GM18498 (cell line): ENCODE results near the gene ACTN2.

Experiments used
- ATAC-seq: cut with Tn5 transposase; IDR thresholded peaks from one replicate; pipeline ENCODE4 v1.9.1; 2021; ENCODE audit warnings: mild to moderate bottlenecking, moderate library complexity; ENCODE audit not compliant: unreplicated experiment

ACTN2 gene

DNA sequence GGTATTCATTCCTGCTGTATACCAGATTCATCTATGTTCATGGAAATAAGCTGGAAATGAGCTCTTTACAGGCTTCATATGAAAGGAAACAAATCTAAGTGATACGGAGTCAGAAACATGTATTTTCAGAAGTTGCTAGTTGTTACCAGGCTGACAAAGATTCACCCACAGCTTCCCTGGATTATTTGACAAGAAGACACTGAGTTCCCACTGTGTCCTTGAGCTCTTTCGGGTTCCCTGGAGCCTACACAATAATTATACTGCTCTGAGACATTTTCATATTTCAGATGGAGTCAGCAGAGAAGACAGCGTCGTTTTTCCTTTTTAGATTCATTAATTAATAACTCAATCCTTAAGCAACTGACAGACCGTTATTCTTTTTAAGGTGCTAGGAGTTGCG lies 79.5 kb downstream of the ACTN2 start:
- ATAC-seq, result no peak

DNA sequence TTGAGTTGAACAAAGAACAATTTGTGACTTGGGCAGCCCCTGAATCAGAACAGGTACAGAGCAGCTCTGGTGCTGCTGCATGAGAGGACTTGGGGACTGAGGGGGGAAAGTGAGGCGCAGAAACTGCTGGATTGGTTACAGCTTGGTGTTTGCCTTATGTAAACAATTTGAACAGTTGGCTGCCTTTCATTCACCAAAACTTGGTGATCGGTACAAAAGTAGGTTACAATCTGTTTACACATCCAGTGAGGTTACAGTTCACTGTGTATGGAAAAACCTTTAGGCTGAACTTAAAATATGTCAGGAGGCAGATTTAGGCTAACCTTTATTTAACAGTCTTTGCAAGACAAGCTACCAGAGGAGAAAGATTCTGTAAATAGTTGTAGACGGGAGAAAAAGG lies 80.2 kb downstream of the ACTN2 start:
- no peak for ATAC-seq

DNA sequence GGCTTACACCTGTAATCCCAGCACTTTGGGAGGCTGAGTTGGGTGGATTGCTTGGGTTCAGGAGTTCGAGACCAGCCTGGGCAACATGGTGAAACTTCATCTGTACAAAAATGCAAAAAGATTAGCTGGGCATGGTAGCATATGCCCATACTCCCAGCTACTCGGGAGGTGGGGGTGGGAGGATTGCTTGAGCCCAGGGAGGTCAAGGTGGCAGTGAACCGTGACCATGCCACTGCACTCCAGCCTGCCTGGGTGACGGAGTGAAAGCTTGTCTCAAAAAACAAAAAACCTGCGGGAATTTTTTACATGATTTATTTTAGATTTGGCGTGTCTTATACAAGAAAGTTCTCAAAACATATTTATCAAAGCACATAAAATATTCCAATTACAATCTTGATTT lies 81.0 kb downstream of the ACTN2 start:
- ATAC-seq, result no peak

DNA sequence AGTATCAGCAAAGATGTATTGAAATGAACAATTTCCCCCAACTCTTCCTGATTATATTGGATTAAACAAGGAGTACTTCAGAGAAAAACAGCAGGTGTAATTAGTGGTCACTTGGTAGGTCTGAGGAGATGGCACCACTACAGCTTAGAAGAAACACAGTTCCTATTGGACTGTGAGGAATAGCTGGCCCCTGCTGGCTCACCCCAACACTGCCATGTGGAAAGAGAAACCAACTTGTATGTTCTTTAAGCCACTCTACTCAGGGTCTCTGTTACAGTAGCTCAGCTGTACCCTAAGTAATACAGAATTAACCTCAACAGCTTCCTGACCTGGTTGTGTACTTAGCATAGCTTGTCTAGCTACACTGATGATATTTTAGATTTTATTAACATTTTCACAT lies 82.3 kb downstream of the ACTN2 start:
- ATAC-seq, result no peak

DNA sequence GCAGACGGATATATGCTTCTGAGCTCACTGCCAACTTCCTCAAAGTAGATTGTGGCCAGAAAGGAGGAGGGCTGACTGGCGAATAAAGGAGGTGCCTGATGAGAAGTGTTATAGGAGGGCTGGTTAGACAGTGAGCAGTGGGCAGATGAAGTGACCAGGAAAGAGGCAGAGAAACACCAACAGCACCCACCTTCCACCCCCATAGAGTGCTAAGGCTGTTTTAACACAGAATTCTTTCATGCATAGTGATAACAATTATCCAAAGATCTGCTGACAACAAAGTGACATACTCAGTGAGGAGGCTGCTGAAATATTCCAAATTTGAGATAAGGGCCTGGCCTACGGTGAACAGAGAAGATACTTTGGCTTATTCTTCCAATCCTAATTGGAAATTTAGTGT lies 87.6 kb downstream of the ACTN2 start:
- ATAC-seq, result no peak

DNA sequence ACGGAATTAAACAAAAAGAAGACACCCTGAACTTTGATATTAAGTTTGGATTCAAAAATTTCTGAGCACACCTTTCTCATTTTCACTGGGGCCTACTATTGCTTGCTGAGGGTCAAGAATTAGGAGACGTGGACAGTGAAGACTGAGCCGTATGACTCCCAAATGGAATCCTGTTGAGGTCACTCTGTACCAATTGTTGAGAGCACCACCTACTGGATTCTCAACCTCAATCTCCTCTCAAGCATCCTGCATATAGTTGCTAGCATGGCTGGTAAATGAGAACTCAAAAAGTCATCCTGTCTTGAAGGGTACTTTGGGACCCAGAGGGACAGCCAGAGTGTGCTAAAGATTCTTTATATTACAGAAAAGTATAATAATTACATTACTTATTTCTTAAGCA lies 88.6 kb downstream of the ACTN2 start:
- ATAC-seq, result no peak

DNA sequence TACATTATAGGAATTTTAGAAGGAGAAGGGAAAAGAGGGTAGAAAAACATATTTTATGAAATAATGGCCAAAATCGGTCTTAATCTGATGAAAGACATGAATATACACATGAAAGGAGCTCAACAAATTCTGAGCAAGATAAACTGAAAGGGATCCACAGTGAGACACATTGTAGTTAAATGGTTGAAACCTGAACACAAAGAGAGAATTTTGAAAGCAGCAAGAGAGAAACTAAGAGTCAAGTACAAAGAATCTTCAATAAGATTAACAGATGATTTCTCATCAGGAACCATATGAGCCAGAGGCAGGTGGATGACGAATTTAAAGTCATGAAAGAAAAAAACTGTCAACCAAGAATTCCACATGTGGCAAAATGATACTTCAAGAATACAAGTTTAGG lies 93.0 kb downstream of the ACTN2 start:
- ATAC-seq, result no peak

DNA sequence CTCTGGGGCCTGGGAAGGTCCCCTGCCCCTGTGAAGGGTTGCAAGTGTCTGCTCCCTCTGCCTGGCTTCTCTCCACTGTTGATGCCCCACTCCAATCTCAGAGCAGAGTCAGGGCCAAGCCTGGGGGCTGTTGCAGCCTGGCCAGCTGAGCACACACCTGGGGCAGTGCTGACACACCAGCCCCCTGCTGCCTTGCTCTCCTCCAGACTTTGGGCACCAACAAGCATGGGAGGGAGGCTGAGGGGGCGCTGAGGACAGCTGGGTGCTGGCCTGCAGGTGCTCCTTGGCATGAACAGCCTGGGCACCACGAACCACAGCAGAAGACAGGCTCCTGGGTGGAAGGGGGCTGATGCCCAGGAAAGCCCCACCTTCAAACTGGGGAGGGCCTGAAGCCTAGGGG lies 99.2 kb downstream of the ACTN2 start:
- no peak for ATAC-seq

DNA sequence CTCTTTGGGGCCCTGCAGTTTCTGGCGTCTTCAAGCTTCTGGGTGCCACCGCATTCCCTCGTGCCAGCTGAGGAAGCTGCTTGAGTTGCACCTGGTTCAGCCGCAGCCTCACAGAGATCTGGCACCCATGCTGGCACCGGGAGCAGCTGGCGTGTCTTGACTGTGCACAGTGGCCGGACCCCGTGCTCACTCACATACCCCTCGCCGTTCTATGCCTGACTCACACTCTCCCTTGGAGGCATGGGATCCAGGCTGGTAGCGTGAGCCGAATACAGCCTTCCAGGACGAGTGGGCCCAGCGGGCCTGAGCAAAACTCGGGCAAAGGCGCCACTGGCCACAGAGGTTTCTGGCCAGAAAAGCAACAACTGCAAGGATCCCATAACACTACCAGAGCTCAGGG lies 100.2 kb downstream of the ACTN2 start:
- ATAC-seq, result no peak

DNA sequence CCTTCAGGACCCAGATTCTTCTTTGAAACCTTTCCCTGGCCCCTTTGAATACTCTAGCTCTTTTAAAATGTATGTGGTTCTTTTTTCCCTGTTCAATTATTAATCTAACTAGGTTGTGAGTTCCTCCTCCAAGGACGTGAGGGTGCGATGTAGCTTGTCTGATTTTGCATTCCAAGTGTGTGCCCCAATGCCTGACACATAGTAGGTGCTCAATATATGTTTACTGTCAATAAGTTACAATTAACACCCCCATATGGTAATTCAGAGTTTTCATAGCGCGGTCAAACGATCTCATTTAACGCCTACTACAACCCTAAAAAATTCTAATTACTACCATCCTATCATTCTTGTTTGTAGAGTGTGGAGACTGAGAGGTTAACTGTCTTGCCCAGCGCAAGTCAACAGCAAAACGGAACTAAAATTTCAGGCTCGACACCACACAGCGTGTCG lies 108.3 kb downstream of the ACTN2 start:
- ATAC-seq, result no peak

DNA sequence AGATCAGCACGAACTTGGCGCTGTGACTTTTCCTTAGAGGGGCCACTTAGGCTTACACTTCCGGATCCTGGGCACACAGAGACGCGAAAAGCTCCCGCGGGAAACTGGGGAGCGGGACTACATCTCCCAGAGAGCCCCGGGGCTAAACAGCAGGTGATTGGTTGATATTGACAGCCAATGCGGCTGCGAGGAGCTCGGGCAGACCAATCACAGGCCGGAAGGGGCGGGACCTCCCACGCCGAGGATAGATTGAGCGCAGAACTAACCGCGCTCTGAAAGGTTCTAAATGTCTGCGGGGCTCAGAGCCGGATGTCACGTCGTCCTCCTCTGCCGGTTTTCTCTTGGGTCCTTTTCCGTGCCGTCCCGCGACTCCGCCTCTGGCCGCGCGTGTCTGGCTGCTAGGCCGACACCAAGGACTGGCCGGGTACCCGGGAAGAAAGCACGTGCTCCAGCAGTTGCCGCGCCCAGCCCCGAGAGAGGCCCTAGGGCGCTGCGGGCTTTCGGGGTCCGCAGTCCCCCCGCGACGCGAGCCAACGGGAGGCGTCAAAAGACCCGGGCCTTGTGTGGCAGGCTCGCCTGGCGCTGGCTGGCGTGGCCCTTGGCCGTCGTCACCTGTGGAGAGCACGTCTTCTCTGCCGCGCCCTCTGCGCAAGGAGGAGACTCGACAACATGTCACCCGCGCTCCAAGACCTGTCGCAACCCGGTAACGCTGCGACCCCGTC lies 108.9 kb downstream of the ACTN2 start, which contains the start of gene MTR:
Gene MTR, plus strand, starts transcription at position 258 of the 722 bp plus-strand sequence. Its CDS starts 412 bp downstream, at position 670.
- ATAC-seq, result peak; percentile 98

DNA sequence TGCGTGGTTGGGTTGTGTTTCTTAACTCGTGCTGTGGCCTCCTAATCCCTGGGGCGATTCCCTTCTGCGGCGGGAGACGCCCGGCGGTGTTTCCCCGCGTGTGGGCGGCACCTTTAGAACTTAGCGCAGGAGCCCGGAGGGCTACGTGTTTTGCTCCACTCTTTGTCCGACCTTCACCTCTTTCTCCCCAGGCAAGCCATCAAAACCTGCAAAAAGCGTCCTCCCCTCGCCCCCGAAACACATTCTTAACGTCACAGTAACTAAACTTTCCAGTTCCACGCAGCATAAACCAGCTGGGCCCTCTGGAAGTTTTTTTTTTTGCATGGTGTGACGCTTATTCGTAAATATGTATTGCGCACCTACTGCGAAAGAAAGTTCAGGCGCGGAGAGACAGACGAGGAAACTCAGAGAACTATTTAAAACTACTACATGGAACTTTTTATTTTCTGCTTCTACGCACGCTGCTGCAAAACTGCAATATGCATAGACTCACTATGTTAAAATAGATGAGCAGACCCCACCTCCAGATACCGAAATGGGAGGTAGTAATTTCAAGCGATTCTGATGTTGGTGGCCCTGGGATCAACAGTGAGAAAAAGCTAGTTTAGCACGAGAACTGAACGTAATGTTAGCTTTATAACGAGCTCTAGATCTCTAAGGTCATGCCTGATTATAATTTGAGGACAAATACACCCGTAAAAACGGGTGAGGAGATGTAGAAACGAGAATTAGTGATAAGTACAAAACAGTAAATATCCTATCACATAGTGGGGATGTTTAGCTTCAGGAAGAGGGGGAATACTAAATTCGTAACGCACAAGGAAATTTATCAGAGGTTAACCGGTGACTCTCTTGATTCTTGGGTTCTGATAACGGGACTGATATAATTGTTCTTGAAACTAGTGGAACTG lies 109.7 kb downstream of the ACTN2 start:
- peak; percentile 35 for ATAC-seq

DNA sequence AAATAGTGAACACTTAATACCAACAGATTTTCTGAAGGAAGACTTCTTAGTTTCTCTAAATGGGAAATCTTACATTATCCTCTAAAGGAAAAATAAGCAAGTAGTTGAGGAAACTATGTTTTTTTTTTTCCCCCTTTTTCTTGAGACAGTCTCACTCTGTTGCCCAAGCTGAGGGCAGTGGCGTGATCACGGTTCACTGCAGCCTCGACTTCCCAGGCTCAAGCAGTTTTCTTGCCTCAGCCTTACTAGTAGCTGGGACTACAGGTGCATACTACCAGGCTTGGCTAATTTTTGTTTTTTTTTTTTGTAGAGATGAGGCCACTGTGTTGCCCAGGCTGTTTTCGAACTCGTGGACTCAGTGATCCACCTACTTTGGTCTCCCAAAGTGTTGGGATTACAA lies 112.7 kb downstream of the ACTN2 start:
- ATAC-seq, result no peak

DNA sequence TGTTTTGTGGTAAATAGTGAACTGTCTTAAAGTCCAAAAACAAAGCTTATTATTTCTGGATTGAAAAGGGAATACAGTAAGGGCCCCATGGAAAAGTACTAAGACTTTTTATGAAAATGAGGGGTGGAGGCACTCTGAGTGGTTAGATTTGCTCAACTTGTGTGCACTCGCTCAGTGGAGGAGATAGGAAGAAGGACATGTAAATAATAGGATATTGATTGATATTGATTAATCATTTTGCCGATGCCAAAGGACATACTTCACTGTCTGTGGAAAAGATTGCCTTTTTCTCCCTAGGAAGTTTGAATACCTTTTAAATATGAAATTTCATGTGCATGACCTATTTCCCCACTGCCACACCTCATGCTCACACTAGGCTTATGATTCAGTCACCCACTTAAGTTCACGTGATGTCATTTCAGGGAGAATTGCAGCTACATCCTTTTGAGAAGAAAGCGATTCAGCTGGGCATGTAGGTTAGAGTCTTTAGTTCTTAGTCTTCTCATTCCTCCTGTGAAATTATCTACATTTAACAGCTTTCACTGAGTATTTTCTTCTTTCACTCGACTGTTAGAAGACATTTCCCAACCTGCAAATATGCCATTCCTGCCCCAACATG lies 113.8 kb downstream of the ACTN2 start:
- ATAC-seq, result no peak

DNA sequence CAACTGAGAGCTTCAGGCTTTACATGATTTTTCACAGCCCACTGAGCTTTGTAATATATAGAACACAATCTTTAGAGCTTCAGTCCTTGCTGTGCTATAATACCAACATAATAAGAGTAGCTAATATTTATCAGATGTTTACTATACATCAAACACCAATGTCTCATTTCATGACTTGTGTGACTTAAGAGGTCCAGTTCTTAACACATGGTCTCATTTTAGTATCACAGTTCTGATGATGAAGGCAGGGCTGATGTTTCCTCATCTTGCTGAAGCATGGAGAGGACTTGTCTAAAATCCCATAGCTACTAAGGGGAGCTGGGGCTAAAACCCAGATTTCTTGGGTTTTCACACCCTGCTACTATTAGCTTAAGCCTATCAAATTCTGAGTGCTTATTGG lies 114.3 kb downstream of the ACTN2 start:
- no peak for ATAC-seq

DNA sequence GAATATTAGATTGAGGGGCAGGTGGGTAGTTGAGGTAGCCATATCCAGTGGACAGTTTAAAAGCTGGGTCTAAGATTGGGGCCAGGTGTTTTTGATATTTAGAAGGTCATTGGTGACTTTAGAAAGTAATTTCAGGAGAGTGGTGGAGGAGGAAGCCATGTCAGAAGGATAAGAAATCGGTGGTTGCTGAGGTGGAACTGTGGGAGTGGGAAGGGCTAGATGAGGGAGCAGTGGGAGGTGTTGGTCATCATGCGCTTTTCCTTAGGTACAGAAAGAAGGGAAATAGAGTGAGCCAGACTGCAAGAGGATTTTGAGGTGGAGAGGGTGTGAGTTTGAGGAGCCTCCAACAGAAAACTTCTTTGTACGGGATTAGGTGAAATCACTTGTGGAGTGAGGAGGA lies 116.0 kb downstream of the ACTN2 start:
- ATAC-seq, result no peak

DNA sequence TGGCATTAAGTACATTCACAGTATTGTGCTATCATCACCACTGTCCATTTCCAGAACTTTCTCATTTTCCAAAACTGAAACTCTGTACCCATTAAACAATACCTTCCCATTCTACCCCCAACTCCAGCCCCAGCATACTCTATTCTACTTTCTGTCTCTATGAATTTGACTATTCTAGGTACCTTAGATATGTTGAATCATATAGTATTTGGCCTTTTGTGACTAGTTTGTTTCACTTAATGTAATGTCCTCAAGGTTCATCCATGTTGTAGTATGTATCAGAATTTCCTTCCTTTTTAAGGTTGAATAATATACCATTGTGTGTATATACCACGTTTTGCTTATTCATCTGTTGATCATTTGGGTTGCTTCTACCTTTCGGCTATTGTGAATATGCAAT lies 120.3 kb downstream of the ACTN2 start:
- ATAC-seq, result no peak

DNA sequence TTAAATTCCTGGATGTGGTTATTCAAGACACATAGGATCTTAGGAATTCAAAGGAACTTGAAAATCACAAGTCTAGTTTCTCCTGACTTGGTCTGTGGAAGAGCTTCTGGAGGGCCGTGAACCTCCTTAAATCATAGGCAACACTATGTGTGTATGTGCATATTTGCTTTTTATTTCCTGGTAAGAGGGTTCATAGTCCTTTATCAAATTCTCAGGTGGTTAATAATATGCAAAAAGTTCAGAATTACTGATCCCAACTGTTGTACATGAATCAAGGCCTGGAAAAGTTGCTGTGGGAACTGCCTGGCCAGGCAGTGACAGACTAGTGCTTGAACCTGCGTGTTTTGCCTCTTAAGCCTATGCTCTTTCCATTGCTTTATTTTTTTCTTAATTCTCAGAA lies 121.7 kb downstream of the ACTN2 start:
- ATAC-seq, result no peak

DNA sequence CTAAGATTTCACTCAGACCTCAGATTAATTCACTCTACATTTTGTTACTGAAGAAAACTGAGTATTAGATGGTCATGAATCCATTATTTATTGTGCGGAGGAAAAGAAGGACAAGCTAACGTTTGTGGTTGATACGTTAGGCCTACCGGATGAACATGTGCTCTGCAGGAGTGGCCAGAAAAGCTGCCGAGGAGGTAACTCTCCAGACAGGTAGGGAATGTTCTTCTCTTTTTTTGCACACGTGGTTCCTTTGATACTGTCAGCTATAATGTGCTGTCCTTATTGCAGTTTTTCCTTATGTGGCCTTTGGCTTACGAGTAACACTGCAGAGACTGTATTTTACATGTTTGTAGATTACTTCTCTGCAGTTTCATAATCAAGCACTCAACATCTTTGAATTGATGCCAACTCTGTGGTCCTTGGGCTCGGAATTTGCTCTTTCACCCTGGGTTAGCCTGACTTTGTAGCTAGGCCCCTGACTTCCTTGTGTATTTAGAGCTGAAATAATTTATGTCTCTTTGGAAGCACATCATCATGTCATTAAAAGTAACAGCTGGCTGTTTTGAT lies 122.3 kb downstream of the ACTN2 start:
- ATAC-seq, result no peak

DNA sequence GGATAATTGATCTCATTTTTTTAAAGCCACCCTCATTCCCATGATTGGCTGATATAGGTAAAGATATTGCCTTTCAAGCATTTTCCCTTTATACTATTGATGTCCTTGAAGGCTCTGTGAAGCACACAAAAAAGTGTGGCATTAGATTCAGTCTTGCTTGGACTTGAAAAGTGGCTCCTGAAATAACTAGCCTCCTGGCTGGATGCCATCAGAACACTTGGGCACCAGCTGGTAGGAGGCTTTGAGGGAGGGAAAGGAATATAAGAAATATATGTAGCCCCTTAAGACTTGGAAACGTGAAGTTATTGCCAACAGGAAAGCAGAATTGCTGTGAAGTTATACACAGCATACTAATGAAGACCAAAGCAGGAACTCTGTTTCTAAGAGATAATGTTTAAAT lies 122.8 kb downstream of the ACTN2 start:
- no peak for ATAC-seq

DNA sequence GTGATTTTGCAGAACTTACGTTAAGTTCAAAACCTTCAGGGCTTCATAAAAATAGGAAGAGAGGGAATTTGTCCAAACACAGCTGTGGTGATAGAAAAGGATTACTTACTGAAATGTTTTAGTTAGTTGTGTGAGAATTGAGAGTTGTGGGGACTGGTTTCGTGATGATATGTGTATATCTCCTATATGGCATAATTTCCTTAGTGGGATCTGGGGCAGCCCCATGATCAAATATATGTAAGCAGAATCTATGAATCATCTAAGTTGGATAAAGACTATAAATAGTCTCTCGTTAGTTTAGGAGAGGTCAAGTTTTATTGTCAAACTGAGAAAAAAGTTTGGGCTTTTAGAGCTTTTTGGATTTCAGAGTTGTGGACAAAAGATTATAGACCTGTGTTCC lies 123.7 kb downstream of the ACTN2 start:
- ATAC-seq, result no peak
